Sigmoid colon (tissue), 4 donors: ENCODE data around the gene TTC33.
"Not testable (repeated sequence)": the region's sequence is repeated elsewhere in the genome, so short reads cannot be mapped to it uniquely, and the experiment has no call there.

Experiments
- CTCF ChIP-seq, 4 experiments: fragments of 450-650 bp in 3 of 4; fragments of 200-600 bp in 1 of 4; IDR thresholded peaks; one replicate each; pipeline ENCODE4 v1.5.1; 2016 to 2019; ENCODE audit warnings: antibody characterized with exemption in 4 of 4, mild to moderate bottlenecking in 3 of 4, moderate library complexity in 2 of 4
- EP300 ChIP-seq, 4 donors: sonication (generic); formaldehyde crosslinking; IDR thresholded peaks; one replicate each; pipeline ENCODE4 v1.6.1; 2017; ENCODE audit warnings: antibody characterized with exemption in 4 of 4
- POLR2A ChIP-seq, 2 donors: fragments of 450-650 bp; IDR thresholded peaks; one replicate each; pipeline ENCODE4 v1.6.1; 2016; ENCODE audit warnings: antibody characterized with exemption in 2 of 2, mild to moderate bottlenecking in 2 of 2, moderate library complexity in 2 of 2
- POLR2AphosphoS5 ChIP-seq, 4 donors: sonication (generic); formaldehyde crosslinking; IDR thresholded peaks; one replicate each; pipeline ENCODE4 v1.6.1; 2017; ENCODE audit warnings: antibody characterized with exemption in 4 of 4

GRCh38 chr5:40656091-40656490 lies 99.7 kb downstream of the TTC33 start:
- TF ChIP-seq CTCF, EP300, POLR2A, POLR2AphosphoS5 (IDR thresholded peaks at IDR 0.05): not testable (repeated sequence)
